ENCODE results near the gene SVIL. TPM values are rescaled to one million over a fixed set of nuclear protein-coding genes. Genes with fewer than 3 reads are reported as not detected.

Gene SVIL
- total RNA-seq, 2 experiments from 2014 or later: 0.47 to 1.5 TPM

DNA sequence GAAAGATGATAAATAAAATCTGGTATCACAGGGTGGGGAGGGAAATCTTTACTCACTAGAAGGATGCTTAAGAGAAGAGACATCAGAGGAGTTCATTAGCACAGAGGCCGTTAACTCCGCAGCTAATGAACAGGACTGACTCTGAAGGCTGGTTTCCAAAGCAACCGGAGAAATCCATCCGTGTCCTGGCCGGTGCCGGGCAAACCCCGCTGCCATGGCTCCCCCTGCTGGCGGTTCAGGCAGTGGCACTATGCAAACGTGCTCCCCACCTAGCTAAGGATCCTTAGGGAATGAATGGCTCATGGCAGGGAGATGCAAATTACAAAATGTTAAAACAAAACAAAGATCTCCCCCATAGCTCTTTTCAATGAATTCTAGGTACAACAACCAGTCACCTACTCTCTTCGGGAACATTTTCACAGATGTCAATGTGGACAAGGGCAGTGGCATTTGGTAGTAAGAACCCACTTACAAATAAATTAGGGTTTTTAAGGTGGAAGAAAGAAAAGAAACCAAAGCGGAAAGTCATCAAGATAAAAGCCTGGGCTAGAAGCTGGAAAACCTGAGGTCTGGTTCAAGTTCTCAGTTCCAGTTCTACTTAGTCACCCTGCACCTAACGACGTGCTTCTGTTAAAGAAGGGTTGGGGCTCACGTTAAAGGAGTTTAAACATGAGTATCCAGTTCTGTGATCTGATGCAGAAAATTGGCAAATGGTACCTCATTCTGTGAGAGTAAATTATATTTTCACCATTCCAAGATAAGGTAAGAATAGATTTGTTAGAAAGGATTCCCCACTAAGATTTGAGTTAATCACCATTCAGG is 138.2 kb downstream of the SVIL start:
- no peak overlapping the region for H2AFZ ChIP-seq (ENCODE audit: low read length)
- no peaks in the 10 kb centered on the region for H3K9me3 ChIP-seq (ENCODE audit: low read length)
- H3K9me2 ChIP-seq (ENCODE audit: insufficient read depth, low read length): no peaks in the 10 kb centered on the region
- H3K4me2 ChIP-seq (ENCODE audit: low read length): 0 out of 2 replicates have a peak overlapping the region, but pooled peaks have one; percentile 15
- BruUV-seq (replicated peaks): no TSS peak
- no peaks in the 10 kb centered on the region for H3K36me3 ChIP-seq (ENCODE audit: insufficient read depth, low read length)
- H4K20me1 ChIP-seq (ENCODE audit: insufficient read depth, low read length): no peaks in the 10 kb centered on the region
- ChIA-PET POLR2A (interaction anchor here (0.5 to 1.1 kb wide), 4 partner anchors 13 to 1930 kb away, joined by 3 read pairs; no protein-coding TSS in a partner anchor), CTCF (ENCODE audit: unreplicated experiment) (interaction anchor here (0.7 to 1.2 kb wide), 3 partner anchors 18 to 51 kb away, joined by 3 to 5 read pairs (median 3); no protein-coding TSS in a partner anchor)
- peak; percentile 76 for DNase-seq (ENCODE audit: low spot score)
- H3K27ac ChIP-seq (ENCODE audit: low read depth, low read length, poor library complexity, severe bottlenecking): no peak overlapping the region
- no peaks in the 10 kb centered on the region for H3K4me1 ChIP-seq (ENCODE audit: insufficient read depth, low read length, poor library complexity, severe bottlenecking)
- intact Hi-C loops (cut with micrococcal nuclease; ENCODE audit: unreplicated experiment): loop anchor here (1.0 to 5.0 kb wide), 3 partner anchors 26 to 109 kb away; no protein-coding TSS in a partner anchor
- no peaks in the 10 kb centered on the region for H3K79me2 ChIP-seq (ENCODE audit: insufficient read depth, low read depth, low read length)
- no peak overlapping the region for H3K4me3 ChIP-seq (ENCODE audit: low read depth, low read length, poor library complexity, severe bottlenecking)
- peak; percentile 98 for TF ChIP-seq CTCF (conservative IDR thresholded peaks at IDR 0.05; ENCODE audit: low read length)
- TF ChIP-seq EZH2phosphoT487 (IDR thresholded peaks at IDR 0.05; ENCODE audit: borderline replicate concordance, low read depth, low read length): no peak

DNA sequence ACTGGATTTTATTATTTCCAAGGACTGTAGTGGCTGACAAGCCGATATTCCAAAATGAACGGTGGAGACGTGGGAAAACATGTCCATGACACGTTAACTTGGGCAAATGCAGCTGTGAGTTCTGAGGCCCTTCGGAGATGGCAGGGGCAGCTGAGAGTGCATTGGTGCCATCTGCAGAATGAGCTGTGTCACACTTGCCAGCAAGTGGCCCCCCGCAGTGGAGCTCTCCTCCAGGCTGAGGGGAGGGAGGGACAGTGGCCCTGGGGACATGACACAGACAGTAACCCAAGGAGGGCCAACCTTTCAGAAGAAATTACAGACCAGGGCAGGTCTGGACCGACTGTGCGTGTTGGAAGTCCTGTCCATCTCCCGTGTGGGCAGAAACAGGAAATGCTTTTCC is 139.4 kb downstream of the SVIL start:
- Histone ChIP-seq H3K9me3 (ENCODE audit: low read length) (no peaks in the 10 kb centered on the region), H2AFZ (ENCODE audit: low read length) (no peak overlapping the region), H3K4me2 (ENCODE audit: low read length) (no peak overlapping the region), H3K79me2 (ENCODE audit: insufficient read depth, low read depth, low read length) (no peaks in the 10 kb centered on the region), H3K36me3 (ENCODE audit: insufficient read depth, low read length) (no peaks in the 10 kb centered on the region), H3K4me3 (ENCODE audit: low read depth, low read length, poor library complexity, severe bottlenecking) (no peak overlapping the region), H3K9me2 (ENCODE audit: insufficient read depth, low read length) (no peaks in the 10 kb centered on the region), H3K4me1 (ENCODE audit: insufficient read depth, low read length, poor library complexity, severe bottlenecking) (no peaks in the 10 kb centered on the region), H4K20me1 (ENCODE audit: insufficient read depth, low read length) (no peaks in the 10 kb centered on the region), H3K27ac (ENCODE audit: low read depth, low read length, poor library complexity, severe bottlenecking) (no peak overlapping the region)
- no TSS peak for BruUV-seq (replicated peaks)
- intact Hi-C loops (cut with micrococcal nuclease; ENCODE audit: unreplicated experiment): loop anchor here (5.0 kb wide), 1 partner anchor 108 kb away; no protein-coding TSS in a partner anchor
- CTCF ChIA-PET (ENCODE audit: unreplicated experiment): no interaction called here
- TF ChIP-seq EZH2phosphoT487 (IDR thresholded peaks at IDR 0.05; ENCODE audit: borderline replicate concordance, low read depth, low read length): no peak
- TF ChIP-seq CTCF (conservative IDR thresholded peaks at IDR 0.05; ENCODE audit: low read length): no peak
- POLR2A ChIA-PET: interaction anchor here (1.1 kb wide), 1 partner anchor 17 kb away, joined by 3 read pairs; no protein-coding TSS in a partner anchor
- no peak for DNase-seq (ENCODE audit: low spot score)

DNA sequence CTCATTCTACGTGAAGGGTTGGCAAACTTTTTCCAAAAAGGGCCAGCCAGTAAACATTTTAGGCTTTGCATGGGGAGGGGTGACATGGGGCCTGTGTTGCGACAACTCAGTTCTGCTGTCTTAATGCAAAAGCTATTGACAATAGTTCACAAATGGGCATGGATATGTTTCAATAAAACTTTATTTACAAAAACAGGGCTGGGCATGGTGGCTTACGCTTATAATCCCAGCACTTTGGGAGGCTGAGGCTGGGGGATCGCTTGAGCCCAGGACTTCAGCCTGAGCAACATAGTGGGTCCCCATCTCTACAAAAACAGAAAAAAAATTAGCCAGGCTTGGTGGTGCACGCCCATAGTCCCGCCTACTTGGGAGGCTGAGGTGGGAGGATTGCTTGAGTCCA is 141.1 kb downstream of the SVIL start:
- Histone ChIP-seq H3K4me3 (ENCODE audit: low read depth, low read length, poor library complexity, severe bottlenecking) (no peak overlapping the region), H3K9me2 (ENCODE audit: insufficient read depth, low read length) (no peaks in the 10 kb centered on the region), H4K20me1 (ENCODE audit: insufficient read depth, low read length) (no peaks in the 10 kb centered on the region), H3K4me2 (ENCODE audit: low read length) (no peak overlapping the region), H3K9me3 (ENCODE audit: low read length) (no peaks in the 10 kb centered on the region), H2AFZ (ENCODE audit: low read length) (no peak overlapping the region), H3K4me1 (ENCODE audit: insufficient read depth, low read length, poor library complexity, severe bottlenecking) (peaks cover 3% of the 10 kb centered on the region), H3K79me2 (ENCODE audit: insufficient read depth, low read depth, low read length) (no peaks in the 10 kb centered on the region), H3K27ac (ENCODE audit: low read depth, low read length, poor library complexity, severe bottlenecking) (no peak overlapping the region), H3K36me3 (ENCODE audit: insufficient read depth, low read length) (no peaks in the 10 kb centered on the region)
- no peak for TF ChIP-seq EZH2phosphoT487 (IDR thresholded peaks at IDR 0.05; ENCODE audit: borderline replicate concordance, low read depth, low read length)
- no peak for TF ChIP-seq CTCF (conservative IDR thresholded peaks at IDR 0.05; ENCODE audit: low read length)
- no peak for DNase-seq (ENCODE audit: low spot score)
- ChIA-PET POLR2A (no interaction called here), CTCF (ENCODE audit: unreplicated experiment) (interaction anchor here (0.6 kb wide), 1 partner anchor 21 kb away, joined by 4 read pairs; no protein-coding TSS in a partner anchor)
- BruUV-seq (replicated peaks): no TSS peak
- intact Hi-C loops (cut with micrococcal nuclease; ENCODE audit: unreplicated experiment): no loop called here
